ENCODE data around the gene SLC6A9. TPM values are rescaled to one million over a fixed set of nuclear protein-coding genes. Genes with fewer than 3 reads are reported as not detected.

The SLC6A9 gene
- polyA plus RNA-seq, 5 donors, result 11.3 to 17.1 (median 12.6) TPM

- no peak for DNase-seq
Observed at GRCh38 chr1:43947061-43947873, 84.0 kb downstream of the SLC6A9 start.

Other genes with a start within 250 kb of the SLC6A9 start
- 1 to 10 TPM; 1.9 to 3.9 (median 2.8) TPM for gene ARTN, start 97.7 kb downstream of the SLC6A9 start, polyA plus RNA-seq (ENCODE audit: insufficient read depth in 1 of 5, insufficient read length in 5 of 5, low replicate concordance in 1 of 5)
- gene IPO13, start 84.5 kb downstream of the SLC6A9 start, polyA plus RNA-seq (ENCODE audit: insufficient read depth in 1 of 5, insufficient read length in 5 of 5, low replicate concordance in 1 of 5), result 10 to 100 TPM; 15.8 to 24.3 (median 20.3) TPM
- gene DPH2, start 61.5 kb downstream of the SLC6A9 start, polyA plus RNA-seq (ENCODE audit: insufficient read depth in 1 of 5, insufficient read length in 5 of 5, low replicate concordance in 1 of 5), result 10 to 100 TPM; 12.8 to 25.5 (median 19.6) TPM
- gene ATP6V0B, start 56.5 kb downstream of the SLC6A9 start, polyA plus RNA-seq (ENCODE audit: insufficient read depth in 1 of 5, insufficient read length in 5 of 5, low replicate concordance in 1 of 5), result 10 to 100 TPM; 51.9 to 83.2 (median 64.3) TPM
- 10 to 100 TPM; 32.0 to 70.2 (median 40.1) TPM for gene B4GALT2, start 52.3 kb downstream of the SLC6A9 start, polyA plus RNA-seq (ENCODE audit: insufficient read depth in 1 of 5, insufficient read length in 5 of 5, low replicate concordance in 1 of 5)
- 10 to 100 TPM; 10.6 to 16.9 (median 14.3) TPM for gene CCDC24, start 39.9 kb downstream of the SLC6A9 start, polyA plus RNA-seq (ENCODE audit: insufficient read depth in 1 of 5, insufficient read length in 5 of 5, low replicate concordance in 1 of 5)
- gene KLF17, start 87.4 kb upstream of the SLC6A9 start, polyA plus RNA-seq (ENCODE audit: insufficient read depth in 1 of 5, insufficient read length in 5 of 5, low replicate concordance in 1 of 5), result under 1 TPM in 4 of 5 donors, not detected in 1; 0.06 to 0.09 (median 0.08) TPM
- not detected for gene KLF18, start 110.2 kb upstream of the SLC6A9 start, polyA plus RNA-seq (ENCODE audit: insufficient read depth in 1 of 5, insufficient read length in 5 of 5, low replicate concordance in 1 of 5)
- gene DMAP1, start 182.0 kb upstream of the SLC6A9 start, polyA plus RNA-seq (ENCODE audit: insufficient read depth in 1 of 5, insufficient read length in 5 of 5, low replicate concordance in 1 of 5), result 10 to 100 TPM; 61.0 to 74.6 (median 66.5) TPM

All from right lung (tissue), 5 donors.